Activated CD8-positive, alpha-beta memory T cell treated with anti-CD3 and anti-CD28 coated beads, Interleukin-2, amount 50 U/mL, for 48 hours (primary cell): Measurements from ENCODE around the gene SIK2.

ENCODE experiments used
- DNase-seq: peaks from one replicate; pipeline ENCODE4 v3.0.0-alpha.2; 2020

SIK2 gene

GRCh38 chr11:111582881-111583280 is 19.4 kb upstream of the SIK2 start:
- DNase-seq, result no peak

- DNase-seq, result no peak
These were observed 16.9 kb upstream of the SIK2 start for GRCh38 chr11:111585371-111585770.

DNA sequence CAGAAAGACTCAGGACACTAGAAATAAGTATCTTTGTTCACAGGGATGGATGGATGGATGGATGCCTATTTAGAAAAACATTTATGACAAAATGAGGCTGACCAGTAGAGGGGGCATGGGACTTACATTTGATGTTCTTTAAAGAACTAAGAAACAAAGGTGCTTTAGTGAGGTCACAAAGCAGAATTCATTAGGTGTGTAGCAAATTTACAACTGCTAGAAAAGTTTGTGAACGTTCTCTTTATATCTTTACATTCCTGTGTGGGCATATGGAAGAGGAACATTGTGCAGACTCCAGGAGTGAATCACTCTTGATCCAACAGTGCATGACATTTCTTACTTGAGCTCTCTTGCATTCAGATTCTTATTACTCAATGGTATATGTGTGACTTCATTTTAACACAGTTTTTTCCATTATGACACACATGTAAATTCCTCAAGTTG is 15.8 kb upstream of the SIK2 start:
- DNase-seq, result no peak

DNA sequence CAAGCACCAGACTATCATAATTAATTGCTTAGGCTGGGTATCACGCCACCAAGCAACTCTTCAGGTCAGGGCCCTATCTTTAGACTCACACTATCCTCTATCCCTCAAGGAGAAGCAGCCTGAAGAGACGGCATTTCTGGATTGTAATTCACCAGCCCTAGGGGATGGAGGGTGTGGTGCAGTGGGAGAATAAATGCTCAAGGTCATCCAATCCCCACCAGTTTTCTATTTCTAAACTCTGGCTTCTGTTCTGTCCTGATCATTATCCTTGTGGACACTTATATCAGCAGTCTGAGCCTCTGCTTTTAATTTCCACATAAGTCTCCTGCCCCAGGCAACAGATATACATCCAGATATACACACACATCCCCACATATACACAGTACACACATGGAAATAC is 13.1 kb upstream of the SIK2 start:
- DNase-seq, result no peak

DNA sequence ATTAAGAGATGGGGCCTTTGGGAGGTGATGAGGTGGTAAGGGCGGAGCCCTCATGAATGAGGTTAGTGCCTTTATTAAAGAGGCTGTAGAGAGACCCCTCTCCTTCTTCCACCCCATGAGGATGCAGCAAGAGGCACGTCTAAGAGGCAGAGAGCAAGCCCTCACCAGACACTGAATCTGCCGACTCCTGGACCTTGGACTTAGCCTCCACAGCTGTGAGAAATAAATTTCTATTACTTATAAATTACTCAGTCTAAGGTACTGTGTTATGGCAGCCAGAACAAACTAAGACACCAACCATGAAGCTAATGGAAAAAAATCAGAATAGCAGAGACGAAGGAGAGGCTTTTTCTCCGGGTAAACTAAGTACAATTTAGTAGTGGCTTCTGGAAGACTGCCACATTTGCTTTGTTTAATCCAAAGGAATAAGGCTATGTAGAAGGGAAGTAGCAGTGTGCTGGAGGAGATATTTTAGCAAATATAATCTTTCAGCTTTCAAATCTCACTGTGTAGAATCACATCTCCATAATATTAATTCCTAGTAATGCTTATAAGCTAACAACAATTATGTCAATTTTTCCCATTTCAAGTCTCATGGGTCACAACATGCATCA is 12.3 kb upstream of the SIK2 start:
- DNase-seq, result no peak

DNA sequence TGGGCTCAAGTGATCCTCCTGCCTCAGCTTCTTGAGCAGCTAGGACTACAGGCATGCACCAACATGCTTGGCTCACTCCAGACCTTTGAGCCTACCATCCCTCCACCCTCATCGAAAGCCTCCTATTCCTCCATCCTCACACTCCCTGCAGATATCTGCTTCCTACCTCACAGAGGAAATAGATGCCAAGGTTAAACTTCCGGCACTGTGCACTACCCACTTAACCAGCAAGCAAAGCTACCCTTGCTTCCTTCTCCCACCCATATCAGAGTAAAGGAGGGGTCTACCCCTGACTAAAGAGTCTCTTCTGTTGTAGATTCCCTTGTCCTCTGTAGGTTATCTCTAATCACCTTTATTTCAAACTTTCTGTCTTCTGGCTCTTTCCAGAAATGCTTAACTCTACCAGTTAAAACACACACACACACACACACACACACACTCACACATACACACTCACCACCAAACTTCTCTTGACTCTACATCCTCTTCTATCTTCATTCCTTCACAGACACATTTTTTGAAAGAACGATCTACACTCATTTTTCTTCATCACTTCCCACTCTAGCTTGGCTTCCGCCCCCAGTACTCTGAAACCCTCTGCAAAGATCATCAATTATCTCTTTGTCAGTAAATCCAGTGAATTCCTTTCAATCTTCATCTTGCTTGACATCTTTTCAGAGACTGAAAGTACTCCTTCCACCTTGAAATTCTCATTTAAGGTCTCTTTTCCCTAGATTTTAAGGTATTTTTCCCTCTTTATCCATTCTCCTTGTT is 10.9 kb upstream of the SIK2 start:
- no peak for DNase-seq

GRCh38 chr11:111592491-111592890 is 9.8 kb upstream of the SIK2 start:
- no peak for DNase-seq

DNA sequence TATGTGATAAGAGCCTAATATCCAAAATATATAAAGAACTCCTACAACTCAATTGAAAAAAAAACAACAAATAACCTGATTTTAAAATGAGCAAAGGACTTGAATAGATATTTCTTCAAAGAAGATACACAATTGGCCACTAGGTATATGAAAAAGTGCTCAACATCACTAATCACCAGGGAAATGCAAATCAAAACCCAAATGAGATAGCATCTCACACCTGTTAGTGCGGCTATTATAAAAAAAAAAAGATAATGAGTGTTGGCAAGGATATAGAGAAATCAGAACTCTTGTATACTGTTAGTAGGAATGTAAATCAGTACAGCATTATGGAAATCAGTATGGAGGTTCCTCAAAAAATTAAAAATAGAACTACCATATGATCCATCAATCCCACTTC is 5.9 kb upstream of the SIK2 start:
- no peak for DNase-seq

- DNase-seq, result no peak
These were observed 4.1 kb upstream of the SIK2 start for GRCh38 chr11:111598148-111598547.

DNA sequence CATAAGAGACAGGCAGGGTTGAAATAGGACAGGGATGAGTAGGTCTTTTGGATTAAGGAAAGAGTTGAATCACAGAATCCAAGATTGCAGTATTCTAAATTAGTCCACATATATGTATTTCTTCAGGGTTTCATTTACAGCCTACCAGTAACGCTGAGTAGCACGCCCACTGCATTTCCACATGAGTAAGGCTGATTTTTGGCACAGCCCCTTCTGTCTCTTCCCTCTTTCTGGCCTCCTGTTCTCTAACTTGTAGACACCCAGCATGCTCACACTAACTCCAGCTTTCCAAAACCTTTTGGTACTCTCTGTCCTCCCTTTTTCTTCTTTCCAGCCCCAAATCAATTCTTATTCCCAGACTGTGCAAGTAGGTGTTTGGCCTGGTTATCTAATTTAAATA is 3.7 kb upstream of the SIK2 start:
- no peak for DNase-seq

DNA sequence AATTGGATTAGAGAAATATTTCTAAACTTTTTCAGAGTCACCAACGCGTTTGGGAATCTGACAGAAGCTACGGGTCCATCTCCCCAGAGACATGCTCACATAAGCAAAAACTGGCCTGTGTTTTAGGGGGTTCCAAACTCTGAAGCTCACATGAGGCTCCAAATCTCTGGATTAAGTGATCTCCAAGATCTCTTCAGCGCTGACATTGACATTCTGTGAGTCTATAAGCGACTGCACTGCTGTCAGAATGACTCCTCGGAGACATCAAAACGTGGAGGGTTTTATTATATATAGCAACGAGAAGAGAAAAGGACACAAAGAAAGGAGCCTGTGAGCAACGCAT is 642 bp upstream of the SIK2 start:
- no peak for DNase-seq

GRCh38 chr11:111602865-111603610 is 789 bp downstream of the SIK2 start:
- no peak for DNase-seq

- DNase-seq, result no peak
These were observed 1.4 kb downstream of the SIK2 start for GRCh38 chr11:111603611-111604130.

DNA sequence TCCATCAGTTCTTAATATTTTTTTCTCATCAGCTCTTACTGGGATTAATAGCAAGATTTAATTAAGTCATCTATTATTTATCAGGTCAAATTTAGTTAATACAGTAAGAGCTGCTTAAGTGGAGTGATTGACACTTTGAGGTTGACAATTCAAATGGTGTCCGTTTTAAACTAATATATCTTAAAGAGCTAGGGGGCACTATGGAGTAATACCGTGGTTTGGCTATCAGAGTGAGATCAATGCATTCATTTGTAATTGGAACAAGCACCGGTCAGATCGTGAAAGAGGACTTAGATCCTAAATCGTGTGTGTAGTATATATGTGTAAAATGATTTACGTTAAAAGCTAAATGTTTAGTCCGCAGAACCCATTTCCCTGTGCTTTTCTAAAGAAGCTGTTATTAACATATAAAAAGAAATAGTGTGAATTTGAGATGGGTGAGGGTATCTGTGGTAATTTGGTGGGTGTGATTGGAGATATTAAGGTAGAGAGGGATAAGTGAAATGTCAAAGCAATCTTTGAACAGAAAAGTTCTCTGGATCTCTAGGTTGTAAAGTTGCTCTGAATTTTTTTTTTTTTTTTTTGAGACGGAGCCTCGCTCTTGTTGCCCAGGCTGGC is 2.3 kb downstream of the SIK2 start:
- no peak for DNase-seq

DNA sequence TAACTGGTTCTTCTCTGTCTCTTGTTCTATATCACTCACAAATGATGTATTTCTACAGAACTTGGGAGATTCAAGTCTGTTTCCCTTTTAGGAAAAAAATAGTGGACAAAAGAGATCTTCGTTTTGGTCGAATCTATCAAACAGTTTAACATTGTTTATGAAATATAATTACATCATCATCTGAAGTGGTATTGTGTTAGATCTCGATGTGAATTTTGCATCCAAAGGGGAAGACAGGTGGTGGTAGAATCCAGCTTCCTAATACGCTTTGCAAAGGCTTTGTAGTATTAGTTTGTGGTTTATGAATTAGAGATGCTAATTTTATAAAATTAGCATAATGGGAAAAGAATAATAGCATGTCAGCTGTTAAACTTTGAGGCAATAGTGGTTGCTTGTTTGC is 3.4 kb downstream of the SIK2 start:
- DNase-seq, result no peak

DNA sequence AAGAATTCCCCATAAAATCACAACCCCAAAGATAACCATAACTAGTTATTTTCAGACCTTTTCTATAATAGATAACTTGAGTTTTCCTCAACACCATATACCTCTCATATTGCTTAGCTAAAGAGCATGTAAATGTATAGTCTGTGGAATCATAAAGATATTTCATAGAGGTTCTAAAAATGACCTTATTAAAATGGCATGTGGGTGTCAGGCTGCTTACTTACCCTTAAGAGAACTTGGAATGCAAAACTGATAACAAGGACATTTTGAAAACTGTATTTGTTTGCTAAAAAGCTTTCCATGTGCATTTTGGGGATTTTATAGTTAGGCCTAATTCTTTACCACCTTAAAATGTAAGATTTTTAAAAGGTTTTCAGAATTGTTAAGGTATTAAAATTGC is 4.7 kb downstream of the SIK2 start:
- no peak for DNase-seq

- no peak for DNase-seq
These were observed 5.5 kb downstream of the SIK2 start for GRCh38 chr11:111607751-111608150.

DNA sequence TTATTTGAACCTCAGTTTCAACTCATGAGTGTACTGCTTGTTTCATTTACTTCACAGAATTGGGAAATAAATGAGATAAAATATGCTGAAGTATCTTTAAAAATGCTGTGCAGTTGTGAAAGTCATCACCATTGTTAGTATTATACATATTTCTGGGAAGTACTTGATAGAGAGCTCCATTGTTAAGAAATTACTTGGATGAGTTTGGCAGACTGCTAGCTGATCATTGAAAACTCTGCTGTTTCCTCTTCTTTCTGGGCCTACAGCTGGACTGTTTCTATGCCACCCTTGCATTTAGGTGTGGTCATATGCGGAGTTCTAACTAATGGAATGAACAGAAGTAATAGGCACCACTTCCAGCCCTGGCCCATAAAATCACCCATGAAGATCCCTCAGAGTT is 10.0 kb downstream of the SIK2 start:
- no peak for DNase-seq

DNA sequence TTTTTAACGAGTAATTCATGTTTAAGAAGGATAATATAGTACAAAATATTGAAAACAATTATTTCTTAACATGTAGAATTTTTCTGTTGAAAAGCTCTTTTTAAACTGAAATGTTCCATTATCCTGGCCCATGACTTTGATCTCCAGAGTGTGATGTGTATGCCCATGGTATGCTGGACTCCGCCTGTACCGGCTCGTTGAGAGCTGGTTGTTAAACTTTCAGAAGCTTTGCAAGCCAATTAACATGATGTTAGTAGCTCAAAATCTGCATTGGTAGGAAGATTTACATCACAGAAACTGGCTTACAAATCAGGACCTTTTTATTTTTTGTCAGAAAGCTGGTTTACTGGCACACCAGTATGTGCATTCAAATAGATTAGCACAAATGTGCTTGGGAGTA is 15.0 kb downstream of the SIK2 start:
- DNase-seq, result no peak

GRCh38 chr11:111620518-111620917 is 18.3 kb downstream of the SIK2 start:
- no peak for DNase-seq

DNA sequence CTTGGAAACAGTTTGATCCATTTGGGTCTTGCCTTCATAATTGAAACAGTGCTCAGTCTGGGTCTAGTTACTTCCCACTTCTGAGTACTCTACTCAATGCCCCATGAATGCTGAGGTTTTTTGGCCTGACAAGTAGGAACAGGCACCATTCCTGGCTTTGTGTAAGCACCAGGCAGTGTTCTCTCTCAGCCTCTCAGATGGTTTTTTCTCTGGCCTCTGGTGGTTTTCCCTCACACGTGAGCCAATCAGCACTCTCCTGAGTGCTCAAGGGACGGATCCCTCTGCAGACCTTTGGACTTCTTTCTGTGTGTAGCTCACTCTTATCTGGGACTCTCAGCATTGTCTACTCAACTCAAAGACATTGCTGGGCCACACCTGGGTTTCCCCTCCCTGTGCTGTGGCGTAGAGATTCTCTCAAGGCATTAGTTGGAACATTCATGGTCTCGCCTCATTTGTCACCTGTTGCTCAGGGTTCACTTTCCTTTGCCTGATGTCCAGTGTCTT is 21.3 kb downstream of the SIK2 start:
- no peak for DNase-seq

GRCh38 chr11:111624608-111625007 is 22.4 kb downstream of the SIK2 start:
- no peak for DNase-seq

DNA sequence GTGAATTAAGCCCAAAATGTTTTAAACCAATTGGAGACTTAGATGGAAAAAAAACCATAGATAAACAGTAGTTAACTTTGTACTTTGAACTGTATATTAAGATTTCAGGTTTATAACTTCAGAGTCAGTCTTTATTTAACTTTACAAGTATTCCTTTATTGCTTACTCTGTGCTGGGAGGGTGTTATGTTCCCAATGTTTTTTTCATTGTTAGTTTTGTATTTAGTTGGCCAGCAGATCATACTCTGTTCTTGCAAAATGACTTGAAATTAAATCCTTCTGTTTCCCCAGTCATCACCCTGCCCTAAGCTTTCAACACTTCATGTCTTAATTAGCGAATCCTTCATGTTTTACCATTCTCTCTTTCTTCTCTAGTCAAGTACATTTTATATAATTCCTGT is 25.3 kb downstream of the SIK2 start:
- no peak for DNase-seq
